Keratinocyte (primary cell): ENCODE data around the gene MARCHF6.

Experiments used
- EZH2 ChIP-seq: IDR thresholded peaks from one replicate; pipeline ENCODE4 v1.6.1; 2012; ENCODE audit warnings: inconsistent platforms, mild to moderate bottlenecking, low read length, moderate library complexity
- TF ChIP-seq, protein P1 (sequence below), 3 experiments: IDR thresholded peaks in 1 of 3; conservative IDR thresholded peaks in 1 of 3; optimal IDR thresholded peaks in 1 of 3; 2 replicates in 2 of 3; 3 replicates in 1 of 3; pipeline versions ENCODE3 to v1.5.1; 2011; ENCODE audit warnings: low read length in 3 of 3, mild to moderate bottlenecking in 3 of 3, moderate library complexity in 2 of 3, control low read depth in 1 of 3, inconsistent platforms in 1 of 3; ENCODE audit not compliant: insufficient read depth in 2 of 3; ENCODE audit errors: extremely low read depth in 1 of 3

DNA sequence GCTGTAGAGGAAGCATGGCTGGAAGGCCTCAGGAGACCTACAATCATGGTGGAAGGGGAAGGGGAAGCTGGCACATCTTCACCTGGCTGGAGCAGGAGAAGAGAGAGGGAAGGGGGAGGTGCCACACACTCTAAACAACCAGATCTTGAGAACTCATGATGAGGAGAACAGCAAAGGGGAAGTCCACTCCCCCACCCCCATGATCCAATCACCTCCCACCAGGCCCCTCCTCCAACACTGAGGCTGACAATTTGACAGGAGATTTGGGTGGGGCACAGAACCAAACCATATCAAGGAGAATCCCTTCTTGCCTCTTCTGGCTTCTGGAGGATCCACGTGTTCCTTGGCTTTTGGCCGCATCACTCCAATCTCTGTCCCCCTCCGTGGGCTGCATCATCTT is 32.7 kb upstream of the MARCHF6 start:
- TF ChIP-seq, protein P1, sequence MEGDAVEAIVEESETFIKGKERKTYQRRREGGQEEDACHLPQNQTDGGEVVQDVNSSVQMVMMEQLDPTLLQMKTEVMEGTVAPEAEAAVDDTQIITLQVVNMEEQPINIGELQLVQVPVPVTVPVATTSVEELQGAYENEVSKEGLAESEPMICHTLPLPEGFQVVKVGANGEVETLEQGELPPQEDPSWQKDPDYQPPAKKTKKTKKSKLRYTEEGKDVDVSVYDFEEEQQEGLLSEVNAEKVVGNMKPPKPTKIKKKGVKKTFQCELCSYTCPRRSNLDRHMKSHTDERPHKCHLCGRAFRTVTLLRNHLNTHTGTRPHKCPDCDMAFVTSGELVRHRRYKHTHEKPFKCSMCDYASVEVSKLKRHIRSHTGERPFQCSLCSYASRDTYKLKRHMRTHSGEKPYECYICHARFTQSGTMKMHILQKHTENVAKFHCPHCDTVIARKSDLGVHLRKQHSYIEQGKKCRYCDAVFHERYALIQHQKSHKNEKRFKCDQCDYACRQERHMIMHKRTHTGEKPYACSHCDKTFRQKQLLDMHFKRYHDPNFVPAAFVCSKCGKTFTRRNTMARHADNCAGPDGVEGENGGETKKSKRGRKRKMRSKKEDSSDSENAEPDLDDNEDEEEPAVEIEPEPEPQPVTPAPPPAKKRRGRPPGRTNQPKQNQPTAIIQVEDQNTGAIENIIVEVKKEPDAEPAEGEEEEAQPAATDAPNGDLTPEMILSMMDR (optimal IDR thresholded peaks at IDR 0.05 in 1 of 3, IDR thresholded peaks at IDR 0.05 in 1 of 3, conservative IDR thresholded peaks at IDR 0.05 in 1 of 3; ENCODE audit: extremely low read depth in 1 of 3, insufficient read depth in 2 of 3, low read length in 3 of 3): no peak
- no peak for TF ChIP-seq EZH2
